ENCODE measurements around the gene MPRIP.
A peak's percentile ranks its signal among the peaks of the same experiment; 100 is the strongest.

DNA sequence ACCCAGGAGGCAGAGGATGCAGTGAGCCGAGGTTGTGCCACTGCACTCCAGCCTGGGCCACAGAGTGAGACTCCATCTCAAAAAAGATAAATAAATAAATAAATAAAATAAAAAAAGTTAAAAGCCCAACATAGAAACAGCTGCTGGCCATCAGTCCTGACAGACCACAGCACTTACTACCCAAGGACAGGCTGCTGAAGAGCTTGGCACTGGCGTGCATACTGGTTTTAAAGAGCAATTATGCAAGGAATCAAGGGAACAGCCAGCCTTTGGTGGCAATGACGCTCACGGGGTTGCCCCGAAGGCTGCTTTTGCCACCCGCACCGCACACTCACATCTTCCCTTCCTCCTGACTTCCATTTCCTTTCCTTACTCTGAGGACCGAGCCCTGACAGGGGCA is 159.7 kb downstream of the MPRIP start:
- no peak for TF ChIP-seq RAD21 (CRISPR knock-in tag; IDR thresholded peaks at IDR 0.05)
- TF ChIP-seq POLR2A (IDR thresholded peaks at IDR 0.05; ENCODE audit: insufficient read depth in 1 of 2, low read depth in 2 of 2, low read length in 2 of 2), result 0 out of 4 replicates have a peak, but pooled peaks of 1 of the 2 experiments have one; percentile 10
- TF ChIP-seq PAXIP1 (CRISPR knock-in tag; conservative IDR thresholded peaks at IDR 0.05), result no peak
- TF ChIP-seq, protein P1, sequence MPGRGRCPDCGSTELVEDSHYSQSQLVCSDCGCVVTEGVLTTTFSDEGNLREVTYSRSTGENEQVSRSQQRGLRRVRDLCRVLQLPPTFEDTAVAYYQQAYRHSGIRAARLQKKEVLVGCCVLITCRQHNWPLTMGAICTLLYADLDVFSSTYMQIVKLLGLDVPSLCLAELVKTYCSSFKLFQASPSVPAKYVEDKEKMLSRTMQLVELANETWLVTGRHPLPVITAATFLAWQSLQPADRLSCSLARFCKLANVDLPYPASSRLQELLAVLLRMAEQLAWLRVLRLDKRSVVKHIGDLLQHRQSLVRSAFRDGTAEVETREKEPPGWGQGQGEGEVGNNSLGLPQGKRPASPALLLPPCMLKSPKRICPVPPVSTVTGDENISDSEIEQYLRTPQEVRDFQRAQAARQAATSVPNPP (CRISPR knock-in tag; IDR thresholded peaks at IDR 0.05), result no peak
- TF ChIP-seq YY1 (IDR thresholded peaks at IDR 0.05; ENCODE audit: insufficient read depth, insufficient replicate concordance, low read depth, low read length), result no peak
